ENCODE measurements around the gene CAPN7.

DNA sequence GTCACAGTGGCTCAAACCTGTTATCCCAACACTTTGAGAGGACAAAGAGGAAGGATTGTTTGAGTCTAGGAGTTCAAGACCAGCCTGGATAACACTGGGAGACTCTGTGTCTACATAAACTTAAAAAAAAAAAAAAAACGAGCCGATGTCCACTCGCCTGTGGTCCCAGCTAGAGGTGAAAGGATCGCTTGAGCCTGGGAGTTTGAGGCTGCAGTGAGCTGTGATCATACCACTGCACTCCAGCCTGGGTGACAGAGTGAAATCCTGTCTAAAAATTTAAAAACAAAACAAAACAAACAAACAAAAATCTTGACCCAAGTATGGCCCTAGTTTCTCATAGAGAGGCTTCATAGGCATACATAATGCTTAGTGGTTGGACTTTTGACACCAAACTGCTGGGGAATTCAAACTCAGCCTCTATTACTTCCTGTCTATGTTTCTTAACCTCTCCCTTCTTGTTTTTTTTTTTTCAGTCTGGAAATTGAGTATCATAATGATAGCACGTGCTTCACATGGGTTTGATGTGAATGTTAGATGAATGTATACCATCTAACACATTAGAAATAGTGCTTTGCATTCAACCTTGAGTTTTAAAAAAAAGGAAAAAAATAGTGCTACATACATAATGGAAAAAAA is 46.4 kb upstream of the CAPN7 start:
- no peak for TF ChIP-seq POLR2A (IDR thresholded peaks at IDR 0.05; ENCODE audit: low read depth, low read length)
- TF ChIP-seq TAF1 (IDR thresholded peaks at IDR 0.05; ENCODE audit: borderline replicate concordance, low read depth, low read length) = no peak
- no peak for TF ChIP-seq POLR2AphosphoS5 (IDR thresholded peaks at IDR 0.05; ENCODE audit: low read depth, low read length)
